Measurements from ENCODE around the gene TPST2.

The TPST2 gene

GRCh38 chr22:26553056-26553752, 36.7 kb downstream of the TPST2 start:
- DNase-seq = no peak

- DNase-seq = no peak
These were observed 37.5 kb downstream of the TPST2 start for GRCh38 chr22:26552466-26552865.

- DNase-seq = no peak
These were observed 38.4 kb downstream of the TPST2 start for GRCh38 chr22:26551568-26551967.

- DNase-seq = no peak
These were observed 39.4 kb downstream of the TPST2 start for GRCh38 chr22:26550498-26551033.

- DNase-seq = no peak
These were observed 39.9 kb downstream of the TPST2 start for GRCh38 chr22:26549902-26550497.

- peak; percentile 25 for DNase-seq
These were observed 40.9 kb downstream of the TPST2 start for GRCh38 chr22:26548984-26549383.

- DNase-seq = no peak
These were observed 41.6 kb downstream of the TPST2 start for GRCh38 chr22:26548303-26548702.

- no peak for DNase-seq
These were observed 42.1 kb downstream of the TPST2 start for GRCh38 chr22:26547837-26548236.

- DNase-seq = no peak
These were observed 42.5 kb downstream of the TPST2 start for GRCh38 chr22:26547426-26547825.

- DNase-seq = peak; percentile 63
These were observed 43.6 kb downstream of the TPST2 start for GRCh38 chr22:26546282-26546681.

- no peak for DNase-seq
These were observed 44.1 kb downstream of the TPST2 start for GRCh38 chr22:26545827-26546226.

- no peak for DNase-seq
These were observed 44.5 kb downstream of the TPST2 start for GRCh38 chr22:26545385-26545784.

- no peak for DNase-seq
These were observed 45.4 kb downstream of the TPST2 start for GRCh38 chr22:26544489-26544888.

GRCh38 chr22:26542831-26543230, 47.1 kb downstream of the TPST2 start:
- no peak for DNase-seq

- no peak for DNase-seq
These were observed 48.6 kb downstream of the TPST2 start for GRCh38 chr22:26541167-26541819.

- DNase-seq = no peak
These were observed 49.8 kb downstream of the TPST2 start for GRCh38 chr22:26540119-26540518.

GRCh38 chr22:26536762-26537134, 53.2 kb downstream of the TPST2 start:
- DNase-seq = no peak

GRCh38 chr22:26536056-26536761, 53.7 kb downstream of the TPST2 start:
- no peak for DNase-seq

- no peak for DNase-seq
These were observed 54.4 kb downstream of the TPST2 start for GRCh38 chr22:26535603-26535908.

- DNase-seq = no peak
These were observed 54.9 kb downstream of the TPST2 start for GRCh38 chr22:26534874-26535602.

GRCh38 chr22:26534171-26534855, 55.6 kb downstream of the TPST2 start:
- DNase-seq = no peak

- DNase-seq = no peak
These were observed 60.6 kb downstream of the TPST2 start for GRCh38 chr22:26529345-26529744.

All from DMS79 (cell line).